HL-60 (cell line): ENCODE results near the gene RTTN.
"Not testable (repeated sequence)": the region's sequence is repeated elsewhere in the genome, so short reads cannot be mapped to it uniquely, and the experiment has no call there.

Source experiments
- DNase-seq, 2 experiments: peaks; one replicate each; pipeline ENCODE4 v3.0.0-alpha.2; 2010 to 2020; ENCODE audit warnings: low read depth in 1 of 2, low spot score in 1 of 2
- H3K27ac ChIP-seq: fragments of 250-450 bp; sonication (Bioruptor Pico); replicated peaks from 2 replicates; pipeline ENCODE4 v1.5.1; 2020; ENCODE audit warnings: mild to moderate bottlenecking, moderate library complexity
- H3K27me3 ChIP-seq: fragments of 250-450 bp; sonication (Bioruptor Pico); 2 replicates; pipeline ENCODE4 v1.5.1; 2021; ENCODE audit warnings: mild to moderate bottlenecking, moderate library complexity; ENCODE audit not compliant: insufficient read depth, poor library complexity, severe bottlenecking
- H3K4me3 ChIP-seq: replicated peaks from 2 replicates; pipeline ENCODE4 v1.5.1; 2011; ENCODE audit warnings: mild to moderate bottlenecking, control low read depth, low read length; ENCODE audit not compliant: insufficient read depth
- GABPA ChIP-seq: IDR thresholded peaks from 2 replicates; pipeline ENCODE4 v1.6.1; 2012; ENCODE audit warnings: low read depth
- POLR2AphosphoS5 ChIP-seq: IDR thresholded peaks from 2 replicates; pipeline ENCODE4 v1.6.1; 2012; ENCODE audit warnings: low read depth
- SPI1 ChIP-seq: IDR thresholded peaks from 2 replicates; pipeline ENCODE4 v1.6.1; 2012; ENCODE audit warnings: low read depth, mild to moderate bottlenecking, borderline replicate concordance
- TF ChIP-seq, protein P1 (sequence below): IDR thresholded peaks from 2 replicates; pipeline ENCODE4 v1.6.1; 2012; ENCODE audit warnings: low read depth; ENCODE audit not compliant: insufficient replicate concordance
- TF ChIP-seq, protein P2 (sequence below): IDR thresholded peaks from one replicate; pipeline ENCODE4 v1.5.1; 2011; ENCODE audit warnings: low read length, control low read depth, inconsistent platforms; ENCODE audit not compliant: insufficient read depth

Gene RTTN

DNA sequence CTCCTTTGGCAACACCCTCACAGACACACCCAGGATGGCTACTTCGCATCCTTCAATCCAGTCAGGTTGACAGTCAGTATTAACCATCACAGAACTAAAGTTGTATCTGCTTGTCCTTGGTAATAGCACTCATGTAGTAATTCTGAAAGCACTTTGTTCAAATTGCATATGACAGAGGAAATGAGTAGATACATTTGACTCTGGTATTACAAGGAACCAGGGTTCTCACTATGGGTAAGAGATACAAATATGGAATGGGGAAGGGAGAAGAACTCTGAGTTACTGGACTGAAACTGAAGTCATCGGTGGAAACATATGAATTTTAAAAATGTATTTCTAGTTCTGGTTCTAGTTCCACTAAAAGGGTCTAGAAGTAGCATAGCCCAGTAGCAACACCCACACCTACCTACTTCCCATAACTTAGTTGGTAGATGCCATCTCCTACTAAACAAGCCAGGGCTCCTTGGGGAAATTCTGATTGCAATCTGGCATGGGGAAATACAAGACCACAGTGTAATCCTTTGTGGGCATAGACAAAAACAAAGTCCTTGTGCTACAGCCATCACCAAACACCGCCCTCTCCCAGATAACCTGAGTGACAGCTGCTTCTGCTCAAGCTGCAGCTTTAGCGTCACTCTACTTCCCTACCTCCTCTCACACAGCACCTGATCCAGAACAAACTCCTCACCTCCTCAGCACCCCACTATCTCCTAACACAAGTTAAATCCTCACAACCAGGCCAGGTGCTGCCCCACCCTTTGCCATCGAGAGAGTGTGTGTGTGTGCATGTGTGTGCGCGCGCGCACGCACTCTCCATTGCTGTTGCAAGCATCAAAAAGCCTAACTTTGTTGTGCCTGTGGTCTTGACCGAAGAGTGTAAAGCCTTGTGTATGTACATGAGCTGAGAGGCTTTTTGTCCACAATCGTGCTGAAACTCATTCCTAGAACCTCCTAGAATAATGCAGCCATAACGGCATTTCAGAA lies 226.5 kb downstream of the RTTN start:
- no peak overlapping the region for H3K4me3 ChIP-seq
- TF ChIP-seq GABPA = no peak
- TF ChIP-seq, protein P1, sequence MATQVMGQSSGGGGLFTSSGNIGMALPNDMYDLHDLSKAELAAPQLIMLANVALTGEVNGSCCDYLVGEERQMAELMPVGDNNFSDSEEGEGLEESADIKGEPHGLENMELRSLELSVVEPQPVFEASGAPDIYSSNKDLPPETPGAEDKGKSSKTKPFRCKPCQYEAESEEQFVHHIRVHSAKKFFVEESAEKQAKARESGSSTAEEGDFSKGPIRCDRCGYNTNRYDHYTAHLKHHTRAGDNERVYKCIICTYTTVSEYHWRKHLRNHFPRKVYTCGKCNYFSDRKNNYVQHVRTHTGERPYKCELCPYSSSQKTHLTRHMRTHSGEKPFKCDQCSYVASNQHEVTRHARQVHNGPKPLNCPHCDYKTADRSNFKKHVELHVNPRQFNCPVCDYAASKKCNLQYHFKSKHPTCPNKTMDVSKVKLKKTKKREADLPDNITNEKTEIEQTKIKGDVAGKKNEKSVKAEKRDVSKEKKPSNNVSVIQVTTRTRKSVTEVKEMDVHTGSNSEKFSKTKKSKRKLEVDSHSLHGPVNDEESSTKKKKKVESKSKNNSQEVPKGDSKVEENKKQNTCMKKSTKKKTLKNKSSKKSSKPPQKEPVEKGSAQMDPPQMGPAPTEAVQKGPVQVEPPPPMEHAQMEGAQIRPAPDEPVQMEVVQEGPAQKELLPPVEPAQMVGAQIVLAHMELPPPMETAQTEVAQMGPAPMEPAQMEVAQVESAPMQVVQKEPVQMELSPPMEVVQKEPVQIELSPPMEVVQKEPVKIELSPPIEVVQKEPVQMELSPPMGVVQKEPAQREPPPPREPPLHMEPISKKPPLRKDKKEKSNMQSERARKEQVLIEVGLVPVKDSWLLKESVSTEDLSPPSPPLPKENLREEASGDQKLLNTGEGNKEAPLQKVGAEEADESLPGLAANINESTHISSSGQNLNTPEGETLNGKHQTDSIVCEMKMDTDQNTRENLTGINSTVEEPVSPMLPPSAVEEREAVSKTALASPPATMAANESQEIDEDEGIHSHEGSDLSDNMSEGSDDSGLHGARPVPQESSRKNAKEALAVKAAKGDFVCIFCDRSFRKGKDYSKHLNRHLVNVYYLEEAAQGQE = no peak
- no peak overlapping the region for H3K27ac ChIP-seq
- DNase-seq = no peak
- no peaks in the 10 kb centered on the region for H3K27me3 ChIP-seq

DNA sequence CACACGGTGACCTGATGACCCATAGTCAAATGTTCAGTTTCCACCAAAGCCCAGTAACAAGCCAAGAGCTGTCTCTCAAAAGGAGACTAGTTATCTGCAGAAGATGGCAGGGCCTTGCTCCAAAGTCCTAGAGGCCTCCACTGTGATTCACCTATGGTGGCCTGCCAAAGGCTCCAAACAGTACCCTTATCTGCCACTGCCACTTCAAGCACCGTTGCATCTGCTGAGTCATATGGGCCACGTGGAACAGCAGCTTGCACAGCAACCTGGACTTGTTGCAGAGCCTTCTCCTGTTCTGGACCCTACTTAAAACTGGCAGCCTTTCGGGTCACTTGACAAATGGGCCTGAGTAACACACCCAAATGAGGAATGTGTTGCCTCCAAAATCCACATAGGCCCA lies 230.2 kb downstream of the RTTN start:
- H3K27ac ChIP-seq, DNase-seq, H3K27me3 ChIP-seq, H3K4me3 ChIP-seq: not testable (repeated sequence)

DNA sequence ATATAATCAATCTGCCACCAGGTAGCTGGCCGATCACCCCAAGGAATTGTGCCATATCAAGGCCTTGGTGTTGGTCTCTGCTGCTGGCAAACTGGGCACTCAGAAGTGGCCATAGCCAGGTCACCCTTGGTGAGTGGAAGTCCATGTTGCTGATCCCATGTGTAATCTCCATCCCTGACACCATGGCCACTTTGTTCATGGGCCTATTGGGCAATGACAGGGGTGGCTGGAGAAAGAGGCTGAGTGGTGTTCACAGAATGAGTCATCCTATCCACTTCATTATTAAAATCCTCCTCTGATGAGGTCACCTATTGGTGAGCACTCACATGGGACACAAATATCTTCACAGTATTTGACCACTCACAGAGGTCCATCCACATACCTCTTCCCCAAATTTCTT lies 231.1 kb downstream of the RTTN start:
- no peak for TF ChIP-seq SPI1
- no peak for TF ChIP-seq POLR2AphosphoS5
- TF ChIP-seq, protein P2, sequence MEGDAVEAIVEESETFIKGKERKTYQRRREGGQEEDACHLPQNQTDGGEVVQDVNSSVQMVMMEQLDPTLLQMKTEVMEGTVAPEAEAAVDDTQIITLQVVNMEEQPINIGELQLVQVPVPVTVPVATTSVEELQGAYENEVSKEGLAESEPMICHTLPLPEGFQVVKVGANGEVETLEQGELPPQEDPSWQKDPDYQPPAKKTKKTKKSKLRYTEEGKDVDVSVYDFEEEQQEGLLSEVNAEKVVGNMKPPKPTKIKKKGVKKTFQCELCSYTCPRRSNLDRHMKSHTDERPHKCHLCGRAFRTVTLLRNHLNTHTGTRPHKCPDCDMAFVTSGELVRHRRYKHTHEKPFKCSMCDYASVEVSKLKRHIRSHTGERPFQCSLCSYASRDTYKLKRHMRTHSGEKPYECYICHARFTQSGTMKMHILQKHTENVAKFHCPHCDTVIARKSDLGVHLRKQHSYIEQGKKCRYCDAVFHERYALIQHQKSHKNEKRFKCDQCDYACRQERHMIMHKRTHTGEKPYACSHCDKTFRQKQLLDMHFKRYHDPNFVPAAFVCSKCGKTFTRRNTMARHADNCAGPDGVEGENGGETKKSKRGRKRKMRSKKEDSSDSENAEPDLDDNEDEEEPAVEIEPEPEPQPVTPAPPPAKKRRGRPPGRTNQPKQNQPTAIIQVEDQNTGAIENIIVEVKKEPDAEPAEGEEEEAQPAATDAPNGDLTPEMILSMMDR = no peak
- TF ChIP-seq, protein P1 = no peak
- no peak for TF ChIP-seq GABPA
- Histone ChIP-seq H3K27ac (no peak overlapping the region), H3K4me3 (no peak overlapping the region), H3K27me3 (no peaks in the 10 kb centered on the region)
- DNase-seq = peak in 1 of 2 experiments; percentile 26

DNA sequence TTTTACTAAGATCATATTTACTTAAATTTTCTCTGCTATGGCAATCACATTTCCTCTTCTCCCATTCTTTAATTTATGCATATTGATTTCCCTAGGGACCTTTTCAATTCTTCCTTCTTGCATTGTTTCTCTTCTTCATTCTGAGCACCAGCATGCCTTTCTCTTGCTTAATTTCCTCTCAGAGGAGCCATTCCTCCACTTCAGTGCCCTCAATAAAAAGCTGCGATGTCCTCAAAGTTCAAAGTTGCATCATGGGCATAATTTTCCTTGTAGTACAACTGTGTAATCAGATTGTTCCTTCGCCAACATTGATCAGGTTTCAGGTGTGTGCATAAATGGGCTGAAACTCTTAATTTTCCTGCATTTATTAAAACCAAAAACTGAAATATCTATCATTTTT lies 236.0 kb downstream of the RTTN start:
- H3K27me3 ChIP-seq = no peaks in the 10 kb centered on the region
- no peak overlapping the region for H3K4me3 ChIP-seq
- TF ChIP-seq, protein P1 = no peak
- TF ChIP-seq SPI1 = no peak
- no peak for TF ChIP-seq GABPA
- TF ChIP-seq POLR2AphosphoS5 = no peak
- TF ChIP-seq, protein P2 = no peak
- DNase-seq = no peak
- no peak overlapping the region for H3K27ac ChIP-seq
